ENCODE data around the gene SMCHD1.

SMCHD1 gene

GRCh38 chr18:2843146-2843545 lies 187.6 kb downstream of the SMCHD1 start:
- DNase-seq (ENCODE audit: low read depth in 1 of 2, low spot score in 1 of 2): no peak
- no peak overlapping the region for H3K27ac ChIP-seq (replicated peaks)
- H3K4me3 ChIP-seq (replicated peaks; ENCODE audit: insufficient read depth, low read length): no peak overlapping the region
- TF ChIP-seq REST (IDR thresholded peaks at IDR 0.05; ENCODE audit: insufficient replicate concordance, low read depth): no peak
- no peak for TF ChIP-seq GABPA (IDR thresholded peaks at IDR 0.05; ENCODE audit: low read depth)
- no peak for TF ChIP-seq POLR2AphosphoS5 (IDR thresholded peaks at IDR 0.05; ENCODE audit: low read depth)
- TF ChIP-seq CTCF (IDR thresholded peaks at IDR 0.05; ENCODE audit: insufficient read depth, low read length): no peak
- no peak for TF ChIP-seq SPI1 (IDR thresholded peaks at IDR 0.05; ENCODE audit: borderline replicate concordance, low read depth)
- no peaks in the 10 kb centered on the region for H3K27me3 ChIP-seq (ENCODE audit: insufficient read depth, poor library complexity, severe bottlenecking)

- H3K27ac ChIP-seq (replicated peaks): no peak overlapping the region
- peak; percentile 83 to 94 for DNase-seq (ENCODE audit: low read depth in 1 of 2, low spot score in 1 of 2)
- H3K4me3 ChIP-seq (replicated peaks; ENCODE audit: insufficient read depth, low read length): no peak overlapping the region
- no peak for TF ChIP-seq POLR2AphosphoS5 (IDR thresholded peaks at IDR 0.05; ENCODE audit: low read depth)
- peak; percentile 96 for TF ChIP-seq SPI1 (IDR thresholded peaks at IDR 0.05; ENCODE audit: borderline replicate concordance, low read depth)
- no peak for TF ChIP-seq GABPA (IDR thresholded peaks at IDR 0.05; ENCODE audit: low read depth)
- TF ChIP-seq CTCF (IDR thresholded peaks at IDR 0.05; ENCODE audit: insufficient read depth, low read length): no peak
- TF ChIP-seq REST (IDR thresholded peaks at IDR 0.05; ENCODE audit: insufficient replicate concordance, low read depth): no peak
- H3K27me3 ChIP-seq (ENCODE audit: insufficient read depth, poor library complexity, severe bottlenecking): no peaks in the 10 kb centered on the region
These were observed 189.6 kb downstream of the SMCHD1 start for GRCh38 chr18:2845172-2845571.

GRCh38 chr18:2846636-2847316 lies 191.2 kb downstream of the SMCHD1 start, which contains the start of gene EMILIN2:
TSS of gene EMILIN2 (plus strand) at chr18:2847006. CDS start at chr18:2847189, 183 bp downstream.
- H3K27ac ChIP-seq (replicated peaks): peak within 1 kb of the TSS; percentile 67
- peak within 1 kb of the TSS; percentile 72 for H3K4me3 ChIP-seq (replicated peaks; ENCODE audit: insufficient read depth, low read length)
- peak; percentile 92 to 94 for DNase-seq (ENCODE audit: low read depth in 1 of 2, low spot score in 1 of 2)
- TF ChIP-seq GABPA (IDR thresholded peaks at IDR 0.05; ENCODE audit: low read depth): no peak
- TF ChIP-seq CTCF (IDR thresholded peaks at IDR 0.05; ENCODE audit: insufficient read depth, low read length): no peak
- peak; percentile 59; the same call in 1 of the 2 replicates for TF ChIP-seq POLR2AphosphoS5 (IDR thresholded peaks at IDR 0.05; ENCODE audit: low read depth)
- TF ChIP-seq SPI1 (IDR thresholded peaks at IDR 0.05; ENCODE audit: borderline replicate concordance, low read depth): peak; percentile 74; the same call in 1 of the 2 replicates
- TF ChIP-seq REST (IDR thresholded peaks at IDR 0.05; ENCODE audit: insufficient replicate concordance, low read depth): no peak
- H3K27me3 ChIP-seq (ENCODE audit: insufficient read depth, poor library complexity, severe bottlenecking): no peaks in the 10 kb centered on the region

Data from HL-60 (cell line).